ENCODE measurements around the gene FADS1.

FADS1 gene

GRCh38 chr11:61826930-61827570 is 10.2 kb upstream of the FADS1 start:
- no peak for DNase-seq (ENCODE audit: low read depth)

DNA sequence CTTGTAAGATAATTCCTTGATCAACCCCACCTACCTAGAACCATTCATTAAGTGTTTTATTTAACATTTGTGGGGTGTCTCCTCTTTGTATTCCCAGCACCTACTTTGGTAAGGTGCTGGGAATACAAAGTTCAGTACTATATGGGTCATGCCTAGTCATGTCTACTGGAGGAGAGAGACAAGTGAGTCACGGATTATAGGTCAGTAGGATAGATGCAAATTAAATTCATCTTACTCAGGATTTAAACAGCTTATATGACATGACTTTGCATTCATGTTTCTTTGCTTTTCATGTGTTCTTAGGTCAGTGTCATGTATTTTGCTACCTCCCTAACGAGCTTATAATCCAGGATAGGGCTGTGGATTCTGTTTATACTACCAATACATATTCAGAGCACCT is 3.4 kb upstream of the FADS1 start:
- DNase-seq (ENCODE audit: low read depth), result no peak

DNA sequence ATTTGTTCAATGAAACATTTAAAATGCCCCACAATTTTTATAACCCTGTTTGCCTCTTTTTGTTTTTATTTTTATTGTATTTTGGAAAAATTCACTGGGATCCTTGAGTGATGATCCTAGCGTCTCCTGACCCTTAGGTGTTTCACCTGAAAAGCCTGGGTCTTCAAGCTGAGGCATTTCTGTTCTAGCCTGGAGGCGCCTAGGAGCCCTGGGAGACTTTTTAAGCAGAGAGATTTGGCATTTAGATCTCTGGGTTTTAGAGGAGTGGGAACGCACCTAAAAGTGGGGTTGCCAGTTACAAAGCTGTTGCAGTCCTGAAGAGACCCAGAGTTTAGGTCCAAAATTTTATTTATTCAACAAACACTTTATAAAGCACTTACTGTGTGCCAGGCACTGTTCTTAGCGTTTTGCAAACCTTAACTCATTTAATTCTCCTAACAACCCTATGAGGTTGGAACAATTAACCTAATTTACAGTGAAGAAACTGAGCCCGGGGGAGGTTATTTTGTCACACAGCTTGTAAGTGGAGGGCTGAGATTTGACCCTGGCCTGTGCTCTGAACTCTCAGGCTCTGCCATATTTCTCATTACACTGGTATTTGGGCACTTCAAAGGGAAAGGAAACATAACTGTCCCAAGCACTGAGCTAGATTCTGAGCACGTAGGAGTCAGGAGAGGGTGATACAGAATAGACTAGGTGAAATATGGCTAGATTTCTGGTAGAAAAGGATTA is 834 bp upstream of the FADS1 start:
- no peak for DNase-seq (ENCODE audit: low read depth)

DNA sequence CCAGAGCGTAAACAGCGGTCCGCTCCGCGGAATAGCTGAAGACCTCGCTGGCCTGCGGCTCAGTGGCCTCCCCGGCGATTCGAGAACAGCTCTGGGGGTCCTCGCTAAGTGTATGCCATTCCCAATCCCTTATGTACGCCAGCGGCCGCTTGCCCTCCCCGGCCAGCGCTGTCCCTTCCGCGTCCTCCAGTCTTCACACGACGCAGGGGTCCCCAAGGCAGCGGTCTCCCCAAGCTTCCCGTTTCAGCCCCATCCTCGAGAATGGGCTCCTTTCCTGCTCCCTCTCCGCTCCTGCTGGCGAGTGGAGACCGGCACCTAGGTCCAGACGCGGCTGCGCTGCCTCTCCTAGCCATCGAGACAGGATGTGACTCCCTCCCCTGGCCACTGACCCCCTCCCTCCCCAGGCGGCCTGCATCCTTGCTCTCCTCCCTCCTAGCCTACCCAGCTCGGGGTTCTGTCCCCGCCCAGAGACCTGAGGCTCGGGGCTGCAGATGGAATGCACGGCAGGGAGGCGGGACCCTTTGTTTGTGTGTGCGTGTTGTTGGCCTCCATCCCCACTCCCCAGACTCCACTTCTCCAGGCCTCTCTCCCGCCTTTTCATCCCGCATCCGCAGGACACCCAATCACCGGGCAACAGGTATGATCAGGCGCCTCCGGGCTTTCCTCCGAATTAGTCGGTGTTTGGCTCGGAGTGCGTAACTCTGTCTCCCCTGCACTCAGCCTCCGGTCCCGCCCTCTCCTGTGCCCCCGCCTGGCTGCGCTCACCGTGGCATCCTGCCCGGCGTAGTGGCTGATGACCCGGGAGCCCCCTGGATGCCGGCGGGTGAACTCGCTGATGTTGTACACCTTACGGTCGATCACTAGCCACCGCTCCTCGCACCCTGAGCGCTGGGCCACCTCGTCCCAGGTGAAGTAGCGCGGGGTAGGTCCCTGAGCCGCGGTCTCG is 740 bp downstream of the FADS1 start:
- peak; percentile 66 for DNase-seq (ENCODE audit: low read depth)

- DNase-seq (ENCODE audit: low read depth), result peak; percentile 87
These were observed 1.6 kb downstream of the FADS1 start for GRCh38 chr11:61814958-61815789.

- DNase-seq (ENCODE audit: low read depth), result no peak
These were observed 2.4 kb downstream of the FADS1 start for GRCh38 chr11:61814247-61814957.

GRCh38 chr11:61812736-61813411 is 3.9 kb downstream of the FADS1 start:
- no peak for DNase-seq (ENCODE audit: low read depth)

DNA sequence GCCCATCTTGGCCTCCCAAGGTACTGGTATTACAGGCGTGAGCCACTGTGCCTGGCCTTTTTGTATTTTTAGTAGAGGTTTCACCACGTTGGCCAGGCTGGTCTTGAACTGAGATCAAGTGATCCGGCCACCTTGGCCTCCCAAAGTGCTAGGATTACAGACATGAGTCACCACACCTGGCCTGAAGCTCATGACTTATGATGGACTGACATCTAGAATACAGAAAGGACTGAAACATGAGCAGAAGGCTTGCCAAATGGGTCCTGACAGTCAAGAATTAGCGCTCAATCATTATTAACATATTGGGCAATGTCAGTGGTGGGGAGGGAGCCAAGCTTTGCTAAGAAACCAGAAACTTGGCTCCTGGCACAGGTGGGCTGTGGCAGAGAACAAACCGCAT is 5.0 kb downstream of the FADS1 start:
- DNase-seq (ENCODE audit: low read depth), result no peak

DNA sequence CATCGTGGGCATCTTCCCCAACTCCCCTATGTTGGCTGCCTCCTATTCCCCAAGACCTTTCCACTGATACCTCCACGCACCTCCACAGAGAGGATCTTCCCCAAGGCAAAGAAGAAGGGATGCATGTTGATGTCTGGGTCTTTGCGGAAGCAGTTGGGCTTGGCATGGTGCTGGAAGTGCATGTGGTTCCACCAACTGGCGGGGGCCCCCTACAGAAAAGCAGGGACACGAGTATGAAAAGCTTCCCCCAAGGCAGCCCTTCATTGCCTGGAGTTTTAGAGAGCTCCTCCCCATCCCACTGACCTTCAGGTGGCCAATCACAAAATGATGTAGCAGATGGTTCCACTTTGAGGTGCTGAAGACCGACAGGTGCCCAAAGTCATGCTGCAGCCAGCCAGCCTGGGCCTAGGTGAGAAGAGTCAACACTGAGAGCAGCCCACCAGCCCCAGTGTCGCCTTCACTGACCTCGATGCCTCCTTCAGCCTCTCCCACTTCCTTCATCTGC is 6.1 kb downstream of the FADS1 start:
- DNase-seq (ENCODE audit: low read depth), result no peak

DNA sequence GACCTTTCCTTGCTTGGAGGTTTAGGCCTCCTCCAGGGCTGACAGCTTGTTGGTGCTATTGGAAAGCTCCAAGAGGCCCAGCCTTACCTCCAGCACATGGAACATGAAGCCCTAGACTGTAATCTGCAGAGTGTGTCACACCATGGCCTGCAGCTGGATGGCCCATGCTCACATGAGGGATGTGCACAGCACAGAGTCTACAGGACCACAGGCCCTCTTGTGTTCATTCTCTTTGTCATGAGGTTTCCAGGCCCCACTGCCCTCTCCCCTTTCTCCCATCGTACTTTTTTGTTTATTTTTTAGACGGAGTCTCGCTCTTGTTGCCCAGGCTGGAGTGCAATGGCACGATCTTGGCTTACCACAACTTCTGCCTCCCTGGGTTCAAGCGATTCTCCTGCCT is 10.0 kb downstream of the FADS1 start:
- no peak for DNase-seq (ENCODE audit: low read depth)

DNA sequence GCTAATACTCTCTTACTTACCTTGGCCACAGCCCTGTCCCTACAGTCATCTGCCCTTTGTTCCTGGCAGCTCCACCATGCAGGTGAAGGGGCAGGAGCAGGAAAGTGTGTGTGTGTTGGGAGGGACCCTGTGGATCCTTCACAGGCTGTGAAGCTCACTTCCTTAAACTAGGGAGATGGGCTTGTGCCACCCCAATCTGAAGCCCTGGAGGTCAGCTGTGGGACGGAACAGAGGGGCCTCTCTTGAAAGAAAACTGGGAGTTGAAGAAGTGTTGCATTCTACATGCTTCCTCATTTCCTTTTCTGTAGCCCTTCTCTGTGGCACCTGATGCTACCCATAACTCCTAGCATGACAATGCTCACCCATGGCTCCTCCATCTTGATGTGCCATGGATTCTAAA is 11.7 kb downstream of the FADS1 start:
- DNase-seq (ENCODE audit: low read depth), result no peak

DNA sequence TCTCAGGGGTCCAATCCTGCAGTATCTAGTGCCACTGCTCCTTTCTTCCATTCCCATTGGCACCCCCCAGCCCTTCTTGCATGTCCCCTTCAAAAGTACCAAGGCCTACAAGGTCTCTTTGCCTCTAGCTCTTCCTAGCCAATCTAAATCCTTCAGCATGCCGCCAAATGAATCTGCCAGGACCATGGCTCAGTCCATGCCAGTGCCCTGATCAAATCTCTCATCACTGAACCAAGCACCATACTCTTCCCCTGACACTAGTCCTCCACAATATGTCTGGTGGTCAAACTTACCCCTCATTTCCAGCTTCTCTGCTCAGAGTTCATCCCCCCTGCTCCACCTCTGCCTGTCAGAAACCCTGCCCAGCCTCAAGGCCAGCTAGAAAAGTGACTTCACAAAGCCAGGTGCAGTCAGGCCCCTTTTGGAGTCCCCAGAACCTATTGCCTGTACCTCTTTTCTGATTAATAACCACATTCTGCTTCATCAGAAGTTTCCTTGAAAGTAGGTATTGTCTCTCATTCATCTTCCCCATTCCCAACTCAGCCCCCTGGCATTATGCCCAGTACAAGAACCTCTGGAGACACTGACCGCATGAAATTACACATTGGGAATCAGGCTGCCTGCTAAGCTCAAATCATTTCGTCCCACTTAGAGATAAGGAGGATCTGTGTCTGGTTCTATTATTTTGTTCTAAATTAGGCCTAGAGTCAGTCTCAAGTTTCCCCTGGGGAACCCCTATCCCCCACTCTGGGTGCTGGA is 12.7 kb downstream of the FADS1 start:
- no peak for DNase-seq (ENCODE audit: low read depth)

DNA sequence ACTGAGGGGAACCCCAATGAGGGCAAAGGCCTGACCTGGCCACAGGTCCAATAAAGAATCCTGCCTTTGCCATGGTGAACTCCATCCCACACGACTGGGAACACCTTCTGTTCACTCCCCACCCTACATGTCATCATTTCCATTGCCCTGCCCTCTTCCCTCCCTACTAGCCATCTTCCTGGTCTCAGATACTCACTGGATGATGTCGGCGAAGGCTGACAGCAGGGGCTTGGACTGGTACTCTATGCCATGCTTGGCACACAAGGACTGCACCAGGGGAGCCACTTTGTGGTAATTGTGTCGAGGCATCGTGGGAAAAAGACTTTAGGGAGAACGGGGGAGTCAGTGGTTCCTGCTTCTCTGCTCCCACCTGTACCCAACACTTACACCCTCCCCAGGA is 14.2 kb downstream of the FADS1 start:
- no peak for DNase-seq (ENCODE audit: low read depth)

GRCh38 chr11:61800331-61801281 is 16.2 kb downstream of the FADS1 start:
- DNase-seq (ENCODE audit: low read depth), result no peak

DNA sequence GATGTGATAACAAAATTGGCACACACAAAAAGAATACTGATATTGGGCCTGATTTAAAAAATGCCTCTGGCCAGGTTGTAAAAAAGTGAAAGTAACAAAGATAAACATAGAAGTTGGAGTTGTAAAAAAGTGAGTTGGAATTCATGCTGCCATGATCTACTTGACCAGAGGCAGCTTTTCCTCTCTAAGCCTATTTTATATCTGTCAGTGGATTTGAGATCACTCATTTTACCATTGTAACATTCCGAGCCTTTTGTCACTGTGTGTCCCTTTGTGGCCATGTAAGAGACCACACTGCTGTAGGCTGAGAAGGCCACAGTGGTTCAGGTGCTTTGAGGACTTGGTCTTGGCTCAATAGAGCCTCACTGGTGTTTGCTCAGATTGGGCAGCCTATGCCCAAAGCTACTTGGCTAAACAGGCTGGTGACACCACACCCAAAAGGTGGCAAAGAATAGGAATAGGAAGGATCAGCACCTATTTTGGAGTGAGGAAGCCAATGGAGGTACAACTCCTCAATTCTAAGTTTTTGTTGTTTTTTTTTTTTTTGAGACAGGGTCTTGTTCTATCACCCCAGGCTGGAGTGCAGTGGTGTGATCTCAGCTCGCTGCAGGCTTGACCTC is 17.0 kb downstream of the FADS1 start:
- no peak for DNase-seq (ENCODE audit: low read depth)

DNA sequence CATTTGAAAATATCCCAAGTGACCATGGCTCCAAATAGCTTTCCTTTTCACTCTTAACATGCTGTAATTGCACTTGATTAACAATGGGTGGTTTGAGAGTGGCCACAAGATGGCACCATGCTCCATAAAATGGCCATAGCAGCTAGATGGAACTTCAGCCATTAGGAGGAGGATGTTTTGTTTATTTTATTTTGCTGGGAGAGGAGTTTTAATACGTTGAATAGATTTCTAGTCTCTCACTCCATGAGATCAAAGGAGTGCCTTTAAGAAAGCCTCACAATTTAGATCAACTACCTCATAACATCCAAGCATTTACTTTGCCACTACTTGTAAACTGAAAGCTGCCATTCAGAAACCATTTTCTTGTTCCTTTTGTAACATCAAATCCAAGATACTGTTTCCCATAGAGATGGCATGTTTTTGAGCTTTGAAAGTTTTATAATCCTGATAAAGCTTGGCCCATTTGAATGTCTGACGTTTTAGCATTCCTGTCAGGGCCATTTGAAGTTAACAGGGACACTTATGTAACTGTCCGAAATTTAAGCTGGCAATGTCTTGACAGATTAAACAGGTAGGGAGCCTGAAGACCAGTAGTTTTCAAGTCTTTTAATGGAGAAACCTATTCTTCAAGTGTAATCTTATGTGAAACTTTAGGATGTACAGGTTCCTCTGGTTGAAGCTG is 19.4 kb downstream of the FADS1 start:
- DNase-seq (ENCODE audit: low read depth), result no peak

GRCh38 chr11:61795876-61796526 is 20.8 kb downstream of the FADS1 start:
- no peak for DNase-seq (ENCODE audit: low read depth)

Data from HS-27A (cell line).